Skeletal muscle cell (primary cell): ENCODE results near the gene TCF12.

Experiments used
- DNase-seq: peaks from one replicate; pipeline ENCODE4 v3.0.0-alpha.2; 2010; ENCODE audit warnings: low read depth
- H3K4me3 ChIP-seq: 2 replicates; pipeline ENCODE4 v1.5.1; 2011; ENCODE audit warnings: low read depth, mild to moderate bottlenecking, control low read depth, low read length, moderate library complexity

Gene TCF12

DNA sequence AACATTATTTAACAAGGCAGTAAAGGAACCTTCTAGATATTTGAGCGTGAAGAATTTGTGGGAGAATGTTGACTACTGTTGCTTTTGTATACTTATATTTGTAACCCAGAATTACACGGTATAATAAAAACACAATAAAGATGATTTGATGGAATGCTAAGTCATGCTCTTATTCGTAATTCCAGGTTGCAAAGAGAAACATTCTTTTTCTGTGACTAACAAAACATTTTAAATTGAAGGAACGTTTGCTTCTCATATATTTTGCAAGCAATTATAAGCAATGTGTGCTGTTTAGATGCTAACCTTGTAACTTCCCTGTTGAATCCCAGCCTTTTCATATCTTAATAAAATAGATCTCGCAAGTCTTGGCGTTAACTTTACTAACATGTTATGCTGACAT is 333.5 kb downstream of the TCF12 start:
- no peak for DNase-seq

DNA sequence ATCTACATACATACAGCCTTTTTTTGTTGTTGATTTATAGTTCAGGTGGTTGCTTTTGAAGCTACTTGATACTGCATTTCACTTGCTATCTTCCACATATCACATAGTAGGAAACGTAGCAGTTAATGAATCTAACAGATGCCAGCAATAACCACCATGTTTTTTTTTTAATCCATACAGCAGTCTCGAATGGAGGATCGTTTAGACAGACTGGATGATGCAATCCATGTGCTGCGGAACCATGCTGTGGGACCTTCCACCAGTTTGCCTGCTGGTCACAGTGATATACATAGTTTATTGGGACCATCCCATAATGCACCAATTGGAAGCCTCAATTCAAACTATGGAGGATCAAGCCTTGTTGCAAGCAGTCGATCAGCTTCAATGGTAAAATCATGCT is 334.6 kb downstream of the TCF12 start:
- H3K4me3 ChIP-seq: no peak overlapping the region
- DNase-seq: no peak

More for the DNA sequence above, 333.5 kb downstream of the TCF12 start:
- H3K4me3 ChIP-seq: no peak overlapping the region

DNA sequence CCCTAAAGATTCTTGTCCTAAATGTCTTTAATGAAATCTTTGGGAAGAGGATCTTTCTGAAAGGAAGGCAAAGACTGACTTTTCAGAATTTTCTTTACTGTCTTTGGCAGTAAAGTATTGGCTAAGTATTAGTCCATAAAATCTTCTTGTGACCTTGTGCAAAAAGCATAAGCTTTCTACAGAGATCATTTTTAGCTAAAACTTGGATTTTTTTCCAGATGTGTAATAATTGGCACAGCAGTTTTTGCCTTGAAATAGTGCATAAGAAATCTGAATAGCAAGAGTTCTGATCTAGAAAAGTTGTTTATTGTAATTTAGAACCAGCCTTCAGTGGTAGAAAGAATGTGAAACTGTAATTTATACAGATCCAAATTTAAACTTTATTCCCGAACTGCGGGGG is 335.1 kb downstream of the TCF12 start:
- H3K4me3 ChIP-seq: no peak overlapping the region
- no peak for DNase-seq

DNA sequence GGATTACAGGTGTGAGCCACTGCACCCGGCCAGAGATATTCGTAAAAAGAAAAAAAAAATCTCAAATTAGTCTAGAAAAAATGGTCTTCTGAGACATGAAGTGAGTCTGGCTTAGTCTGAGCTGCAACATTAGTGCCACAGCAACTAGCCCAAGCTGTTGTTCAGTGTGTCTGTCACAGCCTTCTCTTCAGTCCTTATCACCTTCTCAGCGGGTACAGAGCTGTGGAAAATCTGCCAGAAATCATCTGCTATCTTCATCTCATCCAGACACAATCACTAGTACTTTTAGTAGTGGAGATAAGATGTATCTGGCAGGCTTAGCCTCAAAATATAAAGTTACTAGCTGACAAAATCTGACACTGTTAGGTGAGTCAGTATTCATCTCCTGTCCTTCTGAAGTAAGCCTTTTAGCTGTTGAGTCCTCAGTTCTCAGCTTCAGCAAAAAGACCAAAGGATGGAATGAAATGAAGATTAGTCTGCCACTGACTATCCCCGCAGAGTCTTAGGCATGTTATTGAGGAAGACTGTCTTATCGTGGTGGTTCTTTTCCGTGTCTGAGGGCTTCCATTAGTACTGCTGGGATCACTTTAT is 337.4 kb downstream of the TCF12 start:
- H3K4me3 ChIP-seq: no peak overlapping the region
- DNase-seq: no peak

DNA sequence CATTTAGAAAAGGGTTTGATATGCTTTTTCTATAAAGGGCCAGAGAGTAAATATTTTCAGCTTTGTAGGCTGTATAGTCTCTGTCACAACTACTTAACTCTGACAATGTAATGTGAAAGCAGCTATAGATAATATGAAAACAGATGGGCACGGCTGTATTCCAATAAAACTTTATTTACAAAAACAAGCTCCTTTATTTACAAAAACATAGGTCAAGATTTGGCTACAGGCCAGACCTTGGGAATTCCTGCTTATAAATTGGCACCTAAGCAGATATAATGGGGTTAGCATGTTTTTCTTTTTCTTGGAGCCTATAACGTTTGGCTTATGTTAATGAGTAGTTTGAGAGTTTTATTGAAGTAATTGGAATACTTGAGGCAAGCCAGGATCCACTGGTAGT is 338.5 kb downstream of the TCF12 start:
- DNase-seq: no peak
- H3K4me3 ChIP-seq: no peak overlapping the region

DNA sequence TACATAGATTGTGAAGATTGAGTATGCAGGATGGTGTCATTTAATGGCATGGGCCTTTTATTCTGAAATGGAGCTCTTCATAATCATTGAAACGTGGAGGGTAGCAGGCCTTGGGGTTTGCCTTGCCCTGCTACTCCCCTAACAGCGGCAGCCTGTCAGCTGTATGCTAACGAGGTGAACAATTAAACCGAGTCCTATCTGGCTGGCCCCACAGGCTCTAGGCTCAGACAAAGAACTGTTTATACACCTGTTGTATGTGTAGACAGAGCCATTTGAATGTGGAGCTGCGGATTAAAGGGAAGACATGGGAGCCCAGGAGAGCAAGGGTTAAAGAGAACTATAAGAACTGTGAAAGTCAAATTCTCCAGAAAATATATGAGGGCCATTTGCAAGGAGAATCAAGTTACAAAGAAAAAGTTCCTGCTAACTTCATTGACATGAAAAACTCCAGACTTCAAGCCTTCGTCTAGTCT is 341.2 kb downstream of the TCF12 start:
- peak; percentile 31 for DNase-seq

DNA sequence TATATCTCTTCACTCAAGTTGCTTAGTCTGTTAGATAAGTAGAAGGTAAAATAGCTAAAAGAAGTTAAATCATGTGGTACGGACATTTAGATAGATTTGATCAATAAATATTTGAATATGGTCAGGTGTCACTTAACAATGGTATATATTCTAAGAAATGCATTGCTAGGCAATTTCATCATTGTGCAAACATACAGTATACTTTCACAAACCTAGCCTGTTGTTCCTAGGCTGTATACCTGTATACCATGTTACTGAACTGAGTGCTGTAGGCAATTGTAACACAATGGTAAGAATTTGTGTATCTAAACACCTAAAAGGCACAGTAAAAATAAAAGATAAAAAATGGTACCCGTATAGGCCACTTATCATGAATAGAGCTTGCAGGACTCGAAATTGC is 345.1 kb downstream of the TCF12 start:
- DNase-seq: no peak
- no peak overlapping the region for H3K4me3 ChIP-seq

More for the DNA sequence above, 341.2 kb downstream of the TCF12 start:
- H3K4me3 ChIP-seq: no peak overlapping the region

DNA sequence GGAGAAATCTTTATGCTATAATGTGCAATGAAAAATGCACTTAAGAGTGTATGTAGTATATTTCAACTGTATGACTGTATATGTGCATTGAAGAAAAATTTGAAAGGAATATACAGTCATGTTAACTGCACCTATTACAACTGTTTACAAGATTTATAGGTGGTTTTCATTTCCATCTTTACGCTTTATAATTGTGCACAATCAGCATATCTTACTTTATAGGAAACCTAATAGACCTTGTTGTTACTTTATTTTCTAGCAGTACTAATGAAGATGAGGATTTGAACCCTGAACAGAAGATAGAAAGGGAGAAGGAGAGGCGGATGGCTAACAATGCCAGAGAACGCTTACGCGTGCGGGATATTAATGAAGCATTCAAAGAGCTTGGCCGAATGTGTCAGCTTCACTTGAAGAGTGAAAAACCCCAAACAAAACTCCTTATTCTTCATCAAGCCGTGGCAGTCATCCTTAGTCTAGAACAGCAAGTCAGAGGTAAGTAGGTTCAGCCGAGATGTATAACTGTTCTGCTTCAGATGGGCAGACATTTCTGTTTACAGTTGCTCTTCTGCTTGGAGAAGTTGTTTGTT is 354.4 kb downstream of the TCF12 start:
- DNase-seq: no peak
- no peak overlapping the region for H3K4me3 ChIP-seq

DNA sequence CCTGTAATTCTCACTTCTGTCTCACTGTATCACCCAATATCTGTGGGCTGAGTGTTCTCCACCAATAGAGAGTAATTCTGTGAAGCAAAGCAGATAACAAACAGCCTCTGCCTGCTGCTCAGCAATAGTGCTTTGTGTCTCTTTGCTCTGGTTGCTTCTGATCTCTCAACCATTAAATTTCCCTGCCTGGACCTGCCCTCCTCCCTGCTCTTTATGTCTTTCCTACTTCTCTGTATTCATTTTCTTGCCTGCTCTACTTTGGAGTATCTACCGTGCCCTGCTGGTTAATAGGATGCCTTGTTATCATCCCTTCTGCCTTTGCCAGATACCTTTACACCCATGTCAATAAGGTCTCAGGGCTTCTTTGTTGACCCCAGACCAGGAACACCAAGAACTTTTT is 355.0 kb downstream of the TCF12 start:
- H3K4me3 ChIP-seq: no peak overlapping the region
- no peak for DNase-seq

DNA sequence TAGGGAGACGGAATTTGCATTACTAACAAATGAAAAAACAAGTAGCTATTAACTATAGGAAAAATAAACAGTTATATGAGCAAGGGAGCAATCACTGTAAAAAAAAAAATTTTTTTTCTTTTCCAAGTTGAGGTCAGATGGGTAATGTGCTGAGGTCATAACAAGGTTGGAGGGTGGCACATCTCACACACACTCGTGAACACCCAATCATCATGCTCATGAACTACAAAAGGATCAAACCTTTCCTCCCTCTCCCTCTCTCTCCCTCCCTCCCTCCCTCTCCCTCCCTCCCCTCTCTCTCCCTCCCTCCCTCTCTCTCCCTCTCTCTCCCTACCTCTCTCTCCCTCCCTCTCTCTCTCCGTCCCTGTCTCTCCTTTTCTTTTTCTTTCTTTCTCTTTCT is 360.0 kb downstream of the TCF12 start:
- no peak for DNase-seq
- no peak overlapping the region for H3K4me3 ChIP-seq

DNA sequence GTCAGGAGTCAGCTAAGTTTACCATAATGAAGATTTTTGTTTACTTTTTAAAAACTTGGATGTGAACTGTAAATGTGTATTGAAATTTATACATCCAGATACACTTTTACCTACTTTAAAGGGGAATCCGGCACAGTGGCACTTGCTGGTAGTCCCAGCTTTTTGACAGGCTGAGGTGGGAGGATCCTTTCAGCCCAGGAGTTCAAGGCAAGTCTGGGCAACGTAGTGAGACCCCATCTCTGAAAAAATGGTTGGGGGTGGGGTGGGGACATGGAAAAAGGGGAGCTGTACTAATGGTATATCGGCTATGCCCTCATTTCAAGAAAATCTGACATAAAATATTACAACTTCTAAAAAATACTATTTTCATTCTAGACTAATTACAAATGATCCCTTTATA is 362.0 kb downstream of the TCF12 start:
- DNase-seq: no peak
- no peak overlapping the region for H3K4me3 ChIP-seq

DNA sequence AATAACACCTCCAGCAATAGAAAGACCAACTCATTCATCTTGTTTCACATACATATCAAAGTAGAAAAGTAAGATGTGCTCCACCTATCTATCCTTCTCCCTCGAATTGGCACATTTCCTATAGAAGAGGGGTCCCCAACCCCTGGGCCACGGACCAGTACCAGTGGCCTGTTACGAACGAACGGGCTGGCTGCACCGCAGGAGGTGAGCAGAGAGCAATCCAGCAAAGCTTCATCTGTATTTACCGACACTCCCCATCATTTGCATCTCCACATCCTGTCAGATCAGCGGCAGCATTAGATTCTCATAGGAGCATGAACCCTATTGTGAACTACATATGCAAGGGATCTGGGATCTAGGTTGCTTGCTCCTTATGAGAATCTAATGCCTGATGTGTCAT is 362.9 kb downstream of the TCF12 start:
- no peak for DNase-seq

DNA sequence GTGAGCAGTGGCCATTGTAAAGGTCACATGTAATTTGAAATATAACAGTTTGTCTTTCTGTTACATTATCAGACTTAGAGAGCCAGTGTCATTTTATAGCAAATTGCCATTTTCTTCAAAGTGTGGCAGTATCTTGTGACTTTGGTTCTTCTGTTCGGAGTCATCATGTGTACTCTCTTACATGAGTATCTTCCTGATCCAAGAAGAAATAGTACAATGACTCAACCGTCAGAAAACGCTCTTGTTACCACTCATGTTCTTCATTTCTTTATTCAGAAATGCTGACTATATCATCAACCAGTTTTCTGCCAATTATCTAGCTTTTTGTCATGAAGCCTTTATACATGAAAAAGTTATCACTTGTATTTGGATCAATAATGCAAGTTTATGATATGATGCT is 364.2 kb downstream of the TCF12 start:
- no peak for DNase-seq
- H3K4me3 ChIP-seq: no peak overlapping the region

More for the DNA sequence above, 362.9 kb downstream of the TCF12 start:
- H3K4me3 ChIP-seq: no peak overlapping the region

DNA sequence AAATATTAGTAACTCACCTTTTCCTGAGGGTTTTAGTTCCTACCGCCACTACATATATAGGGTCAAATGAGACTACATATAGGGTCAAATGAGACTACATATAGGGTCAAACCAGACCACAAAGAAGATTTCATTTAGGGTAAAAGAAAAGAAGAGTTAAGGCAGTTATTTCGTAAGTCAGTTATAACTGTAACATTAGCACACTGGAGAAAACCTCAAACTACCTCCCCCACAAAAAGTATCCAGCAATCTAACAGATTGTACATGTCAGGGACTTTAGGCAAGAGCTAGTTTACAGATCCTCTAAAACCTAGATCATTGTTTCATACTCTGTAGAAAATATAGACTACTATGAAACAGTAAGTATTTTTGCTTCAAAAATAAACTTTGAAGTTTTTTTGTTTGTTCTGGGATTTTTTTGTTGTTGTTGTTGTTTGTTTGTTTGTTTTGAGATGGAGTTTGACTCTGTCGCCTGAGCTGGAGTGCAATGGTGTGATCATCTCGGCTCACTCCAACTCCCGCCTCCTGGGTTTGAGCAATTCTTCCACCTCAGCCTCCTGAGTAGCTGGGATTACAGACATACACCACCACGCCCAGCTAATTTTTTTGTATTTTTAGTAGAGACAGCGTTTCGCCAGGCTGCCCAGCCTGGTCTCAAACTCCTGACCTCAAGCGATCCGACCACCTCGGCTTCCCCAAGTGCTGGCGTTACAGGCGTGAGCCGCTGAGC is 365.5 kb downstream of the TCF12 start:
- no peak overlapping the region for H3K4me3 ChIP-seq
- DNase-seq: no peak

DNA sequence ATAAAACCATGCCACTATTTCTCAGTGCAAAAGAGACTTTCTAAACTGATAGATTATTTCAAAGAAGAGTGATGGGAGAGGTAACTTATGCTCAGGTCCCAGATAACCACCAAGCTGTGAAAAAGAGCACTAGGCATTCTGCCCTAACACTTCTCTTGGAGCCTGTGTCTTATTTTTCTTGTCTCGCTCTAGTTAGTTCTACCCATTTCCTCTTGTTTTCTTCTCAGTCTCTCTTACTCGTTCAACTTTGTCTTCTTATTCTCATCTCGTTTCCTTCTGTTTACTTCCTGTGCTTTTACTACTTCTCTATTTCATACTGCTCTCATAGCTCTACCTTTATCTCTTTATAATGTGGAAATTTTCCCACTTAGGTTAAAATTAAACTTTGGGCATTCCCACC is 366.1 kb downstream of the TCF12 start:
- no peak overlapping the region for H3K4me3 ChIP-seq
- DNase-seq: no peak

DNA sequence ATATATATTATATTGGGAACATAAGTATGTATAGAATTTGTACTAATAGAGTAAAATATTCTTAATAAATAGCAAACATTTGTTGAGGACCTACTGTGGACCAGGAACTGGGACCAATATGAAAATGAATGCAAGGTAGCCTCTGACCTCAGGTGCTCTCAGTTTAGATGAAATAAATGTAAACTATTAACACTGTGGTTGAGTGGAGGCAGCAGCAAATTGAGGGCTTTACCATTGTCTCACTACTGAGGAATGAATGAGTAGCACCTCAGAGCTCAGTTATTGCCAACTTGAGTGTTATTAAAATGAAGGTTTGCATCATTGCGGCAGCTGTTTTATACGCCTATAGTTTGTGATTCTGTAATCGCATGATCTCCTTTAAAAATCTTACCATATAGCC is 366.9 kb downstream of the TCF12 start:
- DNase-seq: no peak
- no peak overlapping the region for H3K4me3 ChIP-seq

DNA sequence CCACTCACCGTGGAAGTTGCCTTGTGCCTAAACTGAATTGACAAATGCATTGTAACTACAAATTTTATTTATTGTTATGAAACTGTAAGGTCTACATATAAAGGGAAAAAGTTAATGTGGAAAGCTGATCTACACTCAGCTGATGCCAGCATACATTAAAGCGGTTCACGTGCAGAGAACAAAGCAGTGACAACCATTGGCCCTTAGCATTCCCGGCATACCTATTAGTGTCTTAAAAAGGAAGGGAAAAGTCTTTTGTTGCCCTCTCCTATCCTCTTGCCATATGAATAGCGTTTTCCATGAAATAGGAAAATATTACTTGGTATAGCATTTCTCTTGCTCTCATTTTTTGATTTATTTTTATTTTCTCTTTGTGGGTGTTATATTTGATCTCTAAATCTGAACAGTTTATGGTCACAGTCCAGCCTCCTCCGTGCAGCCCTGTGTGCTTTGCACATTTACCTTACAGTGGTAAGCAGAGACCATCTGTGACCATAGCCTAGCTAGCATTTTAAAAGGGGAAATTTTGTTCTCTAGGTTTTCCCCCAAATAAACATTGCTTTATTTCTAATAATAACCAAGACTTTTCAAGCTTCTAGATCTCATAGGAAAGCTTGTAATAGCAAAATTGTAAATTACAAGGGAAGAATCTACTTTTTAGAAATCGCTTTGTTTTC is 368.1 kb downstream of the TCF12 start:
- no peak overlapping the region for H3K4me3 ChIP-seq
- no peak for DNase-seq

DNA sequence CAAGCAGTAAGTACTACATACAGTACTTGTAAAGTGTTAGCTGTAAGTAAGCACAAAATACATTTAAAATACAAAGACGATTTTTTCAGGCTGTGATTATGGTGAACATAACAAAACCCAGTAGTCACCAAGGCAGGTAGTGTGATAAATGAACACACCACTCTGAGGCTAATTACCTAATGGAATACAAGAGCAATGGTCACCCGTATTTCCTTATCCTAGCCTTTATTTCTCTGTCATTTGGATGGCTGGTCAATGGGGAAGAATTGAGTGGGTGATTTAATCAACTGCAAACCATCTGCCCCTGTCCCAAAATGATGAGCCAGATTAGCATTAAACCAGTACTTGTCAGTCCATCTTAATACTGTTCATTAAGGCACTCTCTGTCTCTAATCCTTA is 368.7 kb downstream of the TCF12 start:
- no peak overlapping the region for H3K4me3 ChIP-seq
- no peak for DNase-seq

DNA sequence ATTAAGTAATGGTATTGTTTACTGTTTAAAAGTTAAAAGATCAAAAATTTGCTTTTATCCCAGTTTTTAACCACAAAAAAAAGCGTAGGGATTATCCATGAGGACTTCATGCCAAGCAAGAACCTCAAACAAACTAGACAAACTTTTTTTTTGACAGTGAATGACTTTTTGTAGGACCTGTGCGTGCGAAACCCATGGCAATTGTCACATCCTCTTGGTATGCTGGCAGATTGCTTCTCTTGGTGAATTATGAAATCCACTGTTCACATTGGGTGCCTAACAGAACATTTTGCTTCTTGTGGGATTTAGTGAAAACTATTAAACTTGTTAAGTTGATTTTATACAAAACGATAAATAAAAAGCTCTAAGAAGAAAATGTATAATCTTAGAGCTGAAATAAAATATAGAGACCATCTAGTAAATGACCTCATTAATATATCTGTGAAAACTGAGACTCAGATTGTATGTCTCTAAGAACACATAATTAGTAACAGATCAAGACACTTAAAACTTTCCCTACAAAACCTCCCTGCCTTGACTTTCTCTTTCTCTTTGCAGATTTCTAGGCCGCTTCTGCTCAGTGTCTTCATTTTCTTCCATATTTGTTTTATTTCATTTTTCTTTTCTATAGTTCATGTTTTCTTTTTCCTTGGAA is 370.6 kb downstream of the TCF12 start:
- H3K4me3 ChIP-seq: no peak overlapping the region
- no peak for DNase-seq

DNA sequence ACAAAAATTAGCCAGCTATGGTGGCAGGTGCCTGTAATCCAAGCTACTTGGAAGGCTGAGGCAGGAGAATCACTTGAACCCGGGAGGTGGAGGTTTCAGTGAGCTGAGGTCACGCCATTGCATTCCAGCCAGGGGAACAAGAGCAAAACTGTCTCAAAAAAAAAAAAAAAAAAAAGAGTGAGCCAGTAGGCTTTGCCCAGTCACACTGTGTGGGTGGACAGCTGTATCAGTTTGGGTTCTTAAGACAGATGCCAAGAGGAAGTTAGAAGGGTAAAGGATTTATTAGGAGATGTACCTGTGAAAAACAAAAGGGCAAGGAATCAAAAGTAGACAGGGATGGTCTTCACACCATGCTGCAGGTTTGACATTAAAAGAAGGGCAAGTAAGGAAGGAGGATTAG is 371.7 kb downstream of the TCF12 start:
- DNase-seq: no peak

More for the DNA sequence above, 371.7 kb downstream of the TCF12 start:
- H3K4me3 ChIP-seq: no peak overlapping the region
